ENCODE measurements around the gene TNK2. TPM values are rescaled to one million over a fixed set of nuclear protein-coding genes. Genes with fewer than 3 reads are reported as not detected.

TNK2 gene
- total RNA-seq, 1 experiment from 2014 or later, result 55.1 TPM

DNA sequence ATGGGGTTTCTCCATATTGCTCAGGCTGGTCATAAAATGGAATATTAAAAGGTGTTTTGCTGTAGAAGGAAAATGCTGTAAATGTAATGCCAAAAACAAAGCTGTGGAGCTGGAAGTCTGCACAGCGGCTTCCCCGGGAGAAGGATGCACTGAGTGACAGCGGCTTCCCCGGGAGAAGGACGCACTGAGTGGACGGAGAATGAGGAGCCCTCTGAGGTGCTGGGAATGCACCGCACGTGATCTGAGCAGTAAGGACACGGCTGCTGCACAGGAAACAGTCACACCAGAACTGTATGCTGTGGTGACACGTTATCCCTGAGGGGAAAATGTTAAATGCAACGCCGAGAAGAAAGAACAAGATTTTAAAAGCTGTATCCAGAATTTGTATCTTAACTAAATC is 24.6 kb downstream of the TNK2 start:
- DNase-seq (ENCODE audit: low read depth, low spot score) (no peak), ATAC-seq (no peak)
- BruUV-seq (replicated peaks), result no TSS peak
- no peaks in the 10 kb centered on the region for H3K9me2 ChIP-seq (ENCODE audit: insufficient read depth)
- H3K79me2 ChIP-seq (ENCODE audit: insufficient read depth, low read length), result no peaks in the 10 kb centered on the region
- H3K4me1 ChIP-seq (ENCODE audit: control insufficient read depth in 1 of 2, insufficient read depth in 2 of 2, low read length in 2 of 2), result no peaks in the 10 kb centered on the region
- H3K9ac ChIP-seq (ENCODE audit: low read length), result no peak overlapping the region
- ChIA-PET CTCF (no interaction called here), RAD21 (ENCODE audit: low non-redundant PET in 1 of 2, low total read pairs in 2 of 2, uncharacterized antibody in 2 of 2, unreplicated experiment in 2 of 2) (no interaction called here), POLR2A (no interaction called here)
- no peak overlapping the region for H3K4me2 ChIP-seq (ENCODE audit: low read length)
- no peak overlapping the region for H3K27ac ChIP-seq (ENCODE audit: low read depth, low read length)
- no peaks in the 10 kb centered on the region for H3K27me3 ChIP-seq (ENCODE audit: insufficient read depth, low read length)
- no peaks in the 10 kb centered on the region for H3K9me3 ChIP-seq (ENCODE audit: control insufficient read depth in 1 of 2, insufficient read depth in 1 of 2, low read depth in 1 of 2, low read length in 2 of 2)
- intact Hi-C loops (cut with micrococcal nuclease), result no loop called here
- H4K20me1 ChIP-seq (ENCODE audit: insufficient read depth), result no peaks in the 10 kb centered on the region
- H2AFZ ChIP-seq (ENCODE audit: low read depth, low read length, poor library complexity, severe bottlenecking), result no peak overlapping the region
- TF ChIP-seq CBX3 (IDR thresholded peaks at IDR 0.05; ENCODE audit: low read depth) (no peak), RAD21 (IDR thresholded peaks at IDR 0.05; ENCODE audit: low read depth) (no peak), CEBPB (IDR thresholded peaks at IDR 0.05; ENCODE audit: low read depth) (no peak), JUND (IDR thresholded peaks at IDR 0.05) (no peak), EZH2phosphoT487 (IDR thresholded peaks at IDR 0.05; ENCODE audit: borderline replicate concordance) (no peak)
- TF ChIP-seq, protein P1, sequence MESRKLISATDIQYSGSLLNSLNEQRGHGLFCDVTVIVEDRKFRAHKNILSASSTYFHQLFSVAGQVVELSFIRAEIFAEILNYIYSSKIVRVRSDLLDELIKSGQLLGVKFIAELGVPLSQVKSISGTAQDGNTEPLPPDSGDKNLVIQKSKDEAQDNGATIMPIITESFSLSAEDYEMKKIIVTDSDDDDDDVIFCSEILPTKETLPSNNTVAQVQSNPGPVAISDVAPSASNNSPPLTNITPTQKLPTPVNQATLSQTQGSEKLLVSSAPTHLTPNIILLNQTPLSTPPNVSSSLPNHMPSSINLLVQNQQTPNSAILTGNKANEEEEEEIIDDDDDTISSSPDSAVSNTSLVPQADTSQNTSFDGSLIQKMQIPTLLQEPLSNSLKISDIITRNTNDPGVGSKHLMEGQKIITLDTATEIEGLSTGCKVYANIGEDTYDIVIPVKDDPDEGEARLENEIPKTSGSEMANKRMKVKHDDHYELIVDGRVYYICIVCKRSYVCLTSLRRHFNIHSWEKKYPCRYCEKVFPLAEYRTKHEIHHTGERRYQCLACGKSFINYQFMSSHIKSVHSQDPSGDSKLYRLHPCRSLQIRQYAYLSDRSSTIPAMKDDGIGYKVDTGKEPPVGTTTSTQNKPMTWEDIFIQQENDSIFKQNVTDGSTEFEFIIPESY (IDR thresholded peaks at IDR 0.05; ENCODE audit: extremely low read depth, insufficient replicate concordance, low read length), result no peak
- TF ChIP-seq, protein P2, sequence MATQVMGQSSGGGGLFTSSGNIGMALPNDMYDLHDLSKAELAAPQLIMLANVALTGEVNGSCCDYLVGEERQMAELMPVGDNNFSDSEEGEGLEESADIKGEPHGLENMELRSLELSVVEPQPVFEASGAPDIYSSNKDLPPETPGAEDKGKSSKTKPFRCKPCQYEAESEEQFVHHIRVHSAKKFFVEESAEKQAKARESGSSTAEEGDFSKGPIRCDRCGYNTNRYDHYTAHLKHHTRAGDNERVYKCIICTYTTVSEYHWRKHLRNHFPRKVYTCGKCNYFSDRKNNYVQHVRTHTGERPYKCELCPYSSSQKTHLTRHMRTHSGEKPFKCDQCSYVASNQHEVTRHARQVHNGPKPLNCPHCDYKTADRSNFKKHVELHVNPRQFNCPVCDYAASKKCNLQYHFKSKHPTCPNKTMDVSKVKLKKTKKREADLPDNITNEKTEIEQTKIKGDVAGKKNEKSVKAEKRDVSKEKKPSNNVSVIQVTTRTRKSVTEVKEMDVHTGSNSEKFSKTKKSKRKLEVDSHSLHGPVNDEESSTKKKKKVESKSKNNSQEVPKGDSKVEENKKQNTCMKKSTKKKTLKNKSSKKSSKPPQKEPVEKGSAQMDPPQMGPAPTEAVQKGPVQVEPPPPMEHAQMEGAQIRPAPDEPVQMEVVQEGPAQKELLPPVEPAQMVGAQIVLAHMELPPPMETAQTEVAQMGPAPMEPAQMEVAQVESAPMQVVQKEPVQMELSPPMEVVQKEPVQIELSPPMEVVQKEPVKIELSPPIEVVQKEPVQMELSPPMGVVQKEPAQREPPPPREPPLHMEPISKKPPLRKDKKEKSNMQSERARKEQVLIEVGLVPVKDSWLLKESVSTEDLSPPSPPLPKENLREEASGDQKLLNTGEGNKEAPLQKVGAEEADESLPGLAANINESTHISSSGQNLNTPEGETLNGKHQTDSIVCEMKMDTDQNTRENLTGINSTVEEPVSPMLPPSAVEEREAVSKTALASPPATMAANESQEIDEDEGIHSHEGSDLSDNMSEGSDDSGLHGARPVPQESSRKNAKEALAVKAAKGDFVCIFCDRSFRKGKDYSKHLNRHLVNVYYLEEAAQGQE (IDR thresholded peaks at IDR 0.05; ENCODE audit: low read depth), result no peak
- H3K36me3 ChIP-seq (ENCODE audit: control insufficient read depth in 1 of 2, insufficient read depth in 2 of 2, low read length in 2 of 2), result peaks cover 0 to 5% of the 10 kb centered on the region in 2 experiments; a peak in 2 of 4 replicates
- H3K4me3 ChIP-seq (replicated peaks in 1 of 2; ENCODE audit: low read depth in 1 of 2, low read length in 2 of 2), result no peak overlapping the region

Measured in HCT116 (cell line).